Uterus (tissue), 4 donors: Measurements from ENCODE around the gene GRM8. TPM values are rescaled to one million over a fixed set of nuclear protein-coding genes. Genes with fewer than 3 reads are reported as not detected.

Experiments
- DNase-seq, 2 donors: peaks; one replicate each; pipeline ENCODE4 v3.0.0-alpha.2; 2019 to 2020
- H3K27ac ChIP-seq, 2 donors: fragments of 200-600 bp; sonication (generic); 1 replicate in 1 of 2; 2 replicates in 1 of 2; pipeline ENCODE4 v1.5.1; 2016 to 2018
- H3K27me3 ChIP-seq, 2 donors: fragments of 200-600 bp; sonication (generic); one replicate each; pipeline ENCODE4 v1.5.1; 2018 to 2019; ENCODE audit warnings: control low read depth in 1 of 2
- H3K36me3 ChIP-seq, 2 donors: fragments of 200-600 bp; sonication (generic); one replicate each; pipeline ENCODE4 v1.5.1; 2019; ENCODE audit warnings: control low read depth in 1 of 2
- H3K4me1 ChIP-seq, 2 donors: fragments of 200-600 bp; sonication (generic); one replicate each; pipeline ENCODE4 v1.5.1; 2018 to 2019; ENCODE audit warnings: control low read depth in 1 of 2
- H3K4me3 ChIP-seq, 2 donors: fragments of 200-600 bp; sonication (generic); 1 replicate in 1 of 2; 2 replicates in 1 of 2; pipeline ENCODE4 v1.5.1; 2018 to 2019; ENCODE audit warnings: mild to moderate bottlenecking in 1 of 2
- H3K9me3 ChIP-seq, 2 donors: fragments of 200-600 bp; sonication (generic); one replicate each; pipeline ENCODE4 v1.5.1; 2019; ENCODE audit warnings: control low read depth in 1 of 2
- POLR2A ChIP-seq, 2 donors: fragments of 450-650 bp; IDR thresholded peaks; one replicate each; pipeline ENCODE4 v1.6.1; 2016; ENCODE audit warnings: antibody characterized with exemption in 2 of 2, mild to moderate bottlenecking in 1 of 2, moderate library complexity in 1 of 2
- intact Hi-C: fragments of 100-400 bp; cut with DNase I; formaldehyde crosslinking; loops from one replicate; pipeline ENCODE4 v1.15.1; 2023; ENCODE audit warnings: low total_unique reads
- total RNA-seq, 4 donors: library from RNA; depleted of rRNA in 3 of 4; stranded (reverse); fragments of >200 nt in 3 of 4; gene quantifications; one replicate each; pipeline versions ENCODE4 v1.1.0 to v1.2.4, GENCODE V29; 2014 to 2023
- TF ChIP-seq, protein P1 (sequence below), 4 experiments: fragments of 200-600 bp in 2 of 4; fragments of 450-650 bp in 2 of 4; sonication (generic) in 2 of 4; IDR thresholded peaks; one replicate each; pipeline ENCODE4 v1.5.1; 2016 to 2019; ENCODE audit warnings: antibody characterized with exemption in 4 of 4, mild to moderate bottlenecking in 2 of 4, moderate library complexity in 1 of 4
- donor health status: DM: yes; HTN: yes; CAD: no.

GRM8 gene
- total RNA-seq, 4 donors from 2014 or later, result 3.9 TPM; not detected in 3

DNA sequence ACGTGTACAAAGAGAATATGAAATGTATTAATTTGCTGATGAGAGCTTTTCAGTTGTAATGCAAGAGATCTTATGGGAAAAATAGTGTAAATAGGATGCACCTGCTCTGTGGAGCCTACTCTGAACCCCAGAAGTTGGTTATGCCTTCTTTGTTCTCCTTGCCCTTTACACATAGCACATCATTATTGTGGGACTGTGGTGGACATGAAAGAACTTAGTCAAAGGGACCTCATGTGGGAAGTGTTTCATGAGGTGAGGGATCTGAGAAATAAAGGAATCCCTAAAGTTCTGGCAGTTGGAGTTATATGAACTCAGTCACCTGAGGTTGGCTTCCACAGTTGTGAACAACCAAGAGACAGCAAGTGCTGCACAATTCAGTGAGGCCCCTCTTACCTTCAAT, 66.1 kb downstream of the GRM8 start:
- DNase-seq, result no peak
- Histone ChIP-seq H3K36me3 (no peaks in the 10 kb centered on the region), H3K27ac (no peak overlapping the region), H3K4me1 (no peaks in the 10 kb centered on the region), H3K27me3 (no peaks in the 10 kb centered on the region), H3K4me3 (no peak overlapping the region), H3K9me3 (no peaks in the 10 kb centered on the region)
- intact Hi-C loops, result no loop called here
- TF ChIP-seq, protein P1, sequence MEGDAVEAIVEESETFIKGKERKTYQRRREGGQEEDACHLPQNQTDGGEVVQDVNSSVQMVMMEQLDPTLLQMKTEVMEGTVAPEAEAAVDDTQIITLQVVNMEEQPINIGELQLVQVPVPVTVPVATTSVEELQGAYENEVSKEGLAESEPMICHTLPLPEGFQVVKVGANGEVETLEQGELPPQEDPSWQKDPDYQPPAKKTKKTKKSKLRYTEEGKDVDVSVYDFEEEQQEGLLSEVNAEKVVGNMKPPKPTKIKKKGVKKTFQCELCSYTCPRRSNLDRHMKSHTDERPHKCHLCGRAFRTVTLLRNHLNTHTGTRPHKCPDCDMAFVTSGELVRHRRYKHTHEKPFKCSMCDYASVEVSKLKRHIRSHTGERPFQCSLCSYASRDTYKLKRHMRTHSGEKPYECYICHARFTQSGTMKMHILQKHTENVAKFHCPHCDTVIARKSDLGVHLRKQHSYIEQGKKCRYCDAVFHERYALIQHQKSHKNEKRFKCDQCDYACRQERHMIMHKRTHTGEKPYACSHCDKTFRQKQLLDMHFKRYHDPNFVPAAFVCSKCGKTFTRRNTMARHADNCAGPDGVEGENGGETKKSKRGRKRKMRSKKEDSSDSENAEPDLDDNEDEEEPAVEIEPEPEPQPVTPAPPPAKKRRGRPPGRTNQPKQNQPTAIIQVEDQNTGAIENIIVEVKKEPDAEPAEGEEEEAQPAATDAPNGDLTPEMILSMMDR (IDR thresholded peaks at IDR 0.05), result no peak
- no peak for TF ChIP-seq POLR2A (IDR thresholded peaks at IDR 0.05)

DNA sequence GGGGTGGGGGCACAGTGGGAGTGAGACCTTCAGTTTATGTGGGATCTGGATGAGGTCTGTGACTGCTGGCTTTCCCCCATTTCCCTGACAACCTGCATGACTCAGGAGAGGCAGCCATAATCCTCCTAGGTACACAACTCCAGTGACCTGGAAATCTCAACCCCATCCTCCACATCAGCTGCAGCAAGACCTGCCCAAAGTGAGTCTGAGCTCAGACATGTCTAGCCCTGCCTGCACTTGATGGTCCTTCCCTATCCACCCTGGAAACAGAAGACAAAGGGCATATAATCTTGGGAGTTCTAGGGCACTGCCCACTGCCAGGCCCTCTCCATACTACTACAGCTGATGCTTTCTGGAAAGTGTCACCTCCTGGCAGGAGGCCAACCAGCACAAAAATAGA, 75.6 kb downstream of the GRM8 start:
- TF ChIP-seq, protein P1 (IDR thresholded peaks at IDR 0.05), result no peak
- no peak for DNase-seq
- no peak overlapping the region for H3K27ac ChIP-seq
- no peaks in the 10 kb centered on the region for H3K27me3 ChIP-seq
- H3K9me3 ChIP-seq, result no peaks in the 10 kb centered on the region
- intact Hi-C loops, result no loop called here
- H3K36me3 ChIP-seq, result no peaks in the 10 kb centered on the region
- H3K4me3 ChIP-seq, result no peak overlapping the region
- no peaks in the 10 kb centered on the region for H3K4me1 ChIP-seq

DNA sequence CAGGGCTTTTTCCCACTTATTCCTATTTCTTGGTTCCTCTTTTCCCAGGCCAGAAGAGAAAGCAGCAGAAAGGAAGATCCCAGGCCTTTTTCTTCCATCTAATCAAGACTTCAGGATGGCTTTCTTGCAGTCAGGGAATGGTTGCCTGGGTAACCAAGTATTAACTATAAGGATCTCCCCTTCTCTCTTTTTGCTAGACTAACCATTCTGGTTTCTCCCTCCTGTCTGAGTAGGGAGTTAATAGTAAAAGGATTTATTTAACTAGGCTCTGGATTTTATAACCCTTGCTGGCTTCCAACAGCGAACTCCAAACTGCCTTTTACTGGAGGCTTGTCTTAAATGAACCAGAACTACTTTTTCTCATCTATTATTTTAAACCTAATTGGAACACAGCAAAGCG, 90.4 kb downstream of the GRM8 start:
- intact Hi-C loops, result no loop called here
- no peak for DNase-seq
- H3K4me1 ChIP-seq, result no peaks in the 10 kb centered on the region
- no peaks in the 10 kb centered on the region for H3K9me3 ChIP-seq
- H3K27me3 ChIP-seq, result no peaks in the 10 kb centered on the region
- H3K27ac ChIP-seq, result no peak overlapping the region
- TF ChIP-seq, protein P1 (IDR thresholded peaks at IDR 0.05), result no peak
- TF ChIP-seq POLR2A (IDR thresholded peaks at IDR 0.05), result no peak
- no peaks in the 10 kb centered on the region for H3K36me3 ChIP-seq
- H3K4me3 ChIP-seq, result no peak overlapping the region

DNA sequence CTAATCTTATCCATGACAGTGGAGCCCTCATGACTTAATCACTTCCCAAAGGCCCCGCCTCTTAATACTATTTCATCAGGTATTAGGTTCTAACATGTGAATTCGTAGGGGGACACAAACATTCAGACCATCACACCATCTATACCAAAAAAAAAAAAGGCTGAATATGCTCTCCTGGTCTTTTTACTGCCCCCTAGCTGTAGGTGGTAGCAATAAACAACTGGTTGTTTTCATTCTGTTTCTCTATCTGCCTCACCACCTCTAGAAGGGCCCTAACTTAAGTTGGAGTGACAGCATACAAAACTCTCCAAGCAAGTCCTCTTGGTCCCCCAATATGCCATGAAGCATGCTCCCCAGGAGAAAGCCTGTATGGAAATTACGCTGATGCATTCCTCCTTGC, 94.1 kb downstream of the GRM8 start:
- Histone ChIP-seq H3K36me3 (no peaks in the 10 kb centered on the region), H3K9me3 (no peaks in the 10 kb centered on the region), H3K4me3 (no peak overlapping the region), H3K27ac (no peak overlapping the region), H3K27me3 (no peaks in the 10 kb centered on the region), H3K4me1 (no peaks in the 10 kb centered on the region)
- DNase-seq, result no peak
- TF ChIP-seq, protein P1 (IDR thresholded peaks at IDR 0.05), result no peak
- TF ChIP-seq POLR2A (IDR thresholded peaks at IDR 0.05), result no peak
- intact Hi-C loops, result no loop called here

DNA sequence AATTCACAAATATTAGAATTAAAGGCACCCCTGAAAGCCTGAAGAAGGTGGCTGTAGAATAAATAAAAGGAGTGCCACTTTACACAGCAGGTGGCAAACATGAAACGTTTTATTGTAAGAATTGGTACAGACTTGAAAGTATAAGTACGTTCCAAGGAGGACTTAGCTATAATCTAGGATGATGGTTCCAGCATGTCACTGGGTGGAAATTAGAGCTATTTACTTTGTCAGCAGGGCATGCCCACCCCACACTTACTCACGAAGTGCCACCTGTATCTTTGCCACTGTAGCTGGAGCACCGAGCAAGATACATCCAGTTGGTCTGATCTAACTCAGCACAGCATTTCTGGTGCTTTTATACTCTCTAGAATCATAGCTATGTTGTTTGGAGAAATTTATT, 97.8 kb downstream of the GRM8 start:
- H3K36me3 ChIP-seq, result no peaks in the 10 kb centered on the region
- H3K9me3 ChIP-seq, result no peaks in the 10 kb centered on the region
- no peak for TF ChIP-seq POLR2A (IDR thresholded peaks at IDR 0.05)
- TF ChIP-seq, protein P1 (IDR thresholded peaks at IDR 0.05), result no peak
- intact Hi-C loops, result no loop called here
- no peak overlapping the region for H3K4me3 ChIP-seq
- H3K4me1 ChIP-seq, result no peaks in the 10 kb centered on the region
- H3K27ac ChIP-seq, result no peak overlapping the region
- no peaks in the 10 kb centered on the region for H3K27me3 ChIP-seq
- DNase-seq, result no peak
